Lung (tissue), 12 donors: ENCODE results near the gene RPP14. TPM values are rescaled to one million over a fixed set of nuclear protein-coding genes. Genes with fewer than 3 reads are reported as not detected.

Experiments
- ATAC-seq: fragments of 200-7000 bp; cut with Tn5 transposase; one replicate; pipeline ENCODE4 v1.9.1; 2020; ENCODE audit warnings: moderate number of reproducible peaks; ENCODE audit not compliant: insufficient read depth, low FRiP score
- DNase-seq, 3 donors: peaks; one replicate each; pipeline ENCODE4 v3.0.0-alpha.2; 2013 to 2017
- H3K27ac ChIP-seq, 2 donors: one replicate each; pipeline ENCODE4 v1.5.1; 2013; ENCODE audit warnings: mild to moderate bottlenecking in 2 of 2, moderate library complexity in 2 of 2, control low read depth in 1 of 2, inconsistent platforms in 1 of 2, low read depth in 1 of 2, low read length in 1 of 2
- H3K27me3 ChIP-seq, 3 donors: one replicate each; pipeline ENCODE4 v1.5.1; 2013; ENCODE audit warnings: low read length in 2 of 3; ENCODE audit not compliant: control insufficient read depth in 3 of 3, insufficient read depth in 3 of 3
- H3K36me3 ChIP-seq, 4 donors: one replicate each; pipeline ENCODE4 v1.5.1; 2013; ENCODE audit warnings: low read length in 4 of 4, mild to moderate bottlenecking in 1 of 4, moderate library complexity in 1 of 4; ENCODE audit not compliant: control insufficient read depth in 4 of 4, insufficient read depth in 4 of 4
- H3K4me1 ChIP-seq, 5 donors: one replicate each; pipeline ENCODE4 v1.5.1; 2013; ENCODE audit warnings: low read length in 5 of 5, mild to moderate bottlenecking in 2 of 5, moderate library complexity in 1 of 5; ENCODE audit not compliant: control insufficient read depth in 5 of 5, insufficient read depth in 5 of 5
- H3K4me3 ChIP-seq: one replicate; pipeline ENCODE4 v1.5.1; 2013; ENCODE audit warnings: mild to moderate bottlenecking, control low read depth, moderate library complexity
- H3K9ac ChIP-seq, 2 donors: one replicate each; pipeline ENCODE4 v1.5.1; 2013; ENCODE audit warnings: low read length in 2 of 2, control low read depth in 1 of 2; ENCODE audit not compliant: insufficient read depth in 1 of 2
- H3K9me3 ChIP-seq, 4 donors: one replicate each; pipeline ENCODE4 v1.5.1; 2013; ENCODE audit warnings: low read length in 3 of 4, mild to moderate bottlenecking in 1 of 4, moderate library complexity in 1 of 4; ENCODE audit not compliant: control insufficient read depth in 4 of 4, insufficient read depth in 3 of 4
- WGBS, 2 donors: extraction: QIAGEN DNeasy Blood & Tissue Kit; methylation state at CpG; one replicate each; pipeline ENCODE4 v1.1.7; 2013; 5-methylcytosine and 5-hydroxymethylcytosine counted together
- polyA plus RNA-seq, 2 donors: library from polyadenylated mRNA; stranded (reverse); fragments of 200-250 nt; gene quantifications; one replicate each; pipeline ENCODE4 v1.2.1, GENCODE V29; 2013
- total RNA-seq, 2 donors: library from RNA; depleted of rRNA in 1 of 2; stranded (reverse); fragments of >200 nt in 1 of 2; gene quantifications; one replicate each; pipeline ENCODE4 v1.2.1, GENCODE V29; 2014 to 2021
- TF ChIP-seq, protein P1 (sequence below): IDR thresholded peaks from 2 replicates; pipeline ENCODE4 v1.5.1; 2012; ENCODE audit warnings: mild to moderate bottlenecking; ENCODE audit errors: control extremely low read depth, extremely low read depth
- donor health status: control.
- donor health status: control.
- donor health status: Bipolar disorder and iron deficiency.
- donor health status: healthy.
- donor health status: DM: yes; HTN: yes; CAD: no.

Gene RPP14
- total and polyA plus RNA-seq, 4 donors, result 6.8 to 14.2 (median 10.8) TPM

DNA sequence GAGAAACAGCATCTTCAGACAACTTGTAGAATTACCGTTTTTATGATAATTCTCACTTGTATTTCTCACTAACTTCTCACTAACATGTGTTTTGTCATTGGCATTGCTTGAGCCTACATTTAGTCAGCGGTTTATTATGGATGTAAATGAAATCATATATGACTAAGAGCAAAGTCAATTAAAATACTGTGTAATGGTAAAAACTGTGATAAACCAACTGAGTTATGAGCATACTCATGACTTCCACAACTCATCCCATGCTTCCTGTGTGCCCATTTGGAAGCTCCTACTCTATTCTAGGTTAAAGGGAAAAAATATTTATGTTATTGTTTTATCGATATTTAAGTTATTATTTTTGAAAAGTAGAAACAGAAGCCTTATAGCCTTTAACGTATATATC is 39.4 kb downstream of the RPP14 start:
- WGBS, 2 donors, result 95% methylated on average over 4 of the region's 4 CpGs
- Histone ChIP-seq H3K9me3 (no peaks in the 10 kb centered on the region), H3K36me3 (peaks cover 0 to 1% (median 0%) of the 10 kb centered on the region in 4 donors), H3K27me3 (no peaks in the 10 kb centered on the region), H3K27ac (no peak overlapping the region), H3K9ac (no peak overlapping the region), H3K4me1 (peaks cover 0 to 4% (median 2%) of the 10 kb centered on the region in 5 donors), H3K4me3 (no peak overlapping the region)
- DNase-seq (no peak), ATAC-seq (no peak)
- TF ChIP-seq, protein P1, sequence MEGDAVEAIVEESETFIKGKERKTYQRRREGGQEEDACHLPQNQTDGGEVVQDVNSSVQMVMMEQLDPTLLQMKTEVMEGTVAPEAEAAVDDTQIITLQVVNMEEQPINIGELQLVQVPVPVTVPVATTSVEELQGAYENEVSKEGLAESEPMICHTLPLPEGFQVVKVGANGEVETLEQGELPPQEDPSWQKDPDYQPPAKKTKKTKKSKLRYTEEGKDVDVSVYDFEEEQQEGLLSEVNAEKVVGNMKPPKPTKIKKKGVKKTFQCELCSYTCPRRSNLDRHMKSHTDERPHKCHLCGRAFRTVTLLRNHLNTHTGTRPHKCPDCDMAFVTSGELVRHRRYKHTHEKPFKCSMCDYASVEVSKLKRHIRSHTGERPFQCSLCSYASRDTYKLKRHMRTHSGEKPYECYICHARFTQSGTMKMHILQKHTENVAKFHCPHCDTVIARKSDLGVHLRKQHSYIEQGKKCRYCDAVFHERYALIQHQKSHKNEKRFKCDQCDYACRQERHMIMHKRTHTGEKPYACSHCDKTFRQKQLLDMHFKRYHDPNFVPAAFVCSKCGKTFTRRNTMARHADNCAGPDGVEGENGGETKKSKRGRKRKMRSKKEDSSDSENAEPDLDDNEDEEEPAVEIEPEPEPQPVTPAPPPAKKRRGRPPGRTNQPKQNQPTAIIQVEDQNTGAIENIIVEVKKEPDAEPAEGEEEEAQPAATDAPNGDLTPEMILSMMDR, result no peak

- no peak for DNase-seq
- Histone ChIP-seq H3K9ac (no peak overlapping the region), H3K27me3 (no peaks in the 10 kb centered on the region), H3K4me1 (peaks cover 0 to 9% (median 2%) of the 10 kb centered on the region in 5 donors), H3K4me3 (no peak overlapping the region), H3K9me3 (no peaks in the 10 kb centered on the region), H3K27ac (no peak overlapping the region), H3K36me3 (no peaks in the 10 kb centered on the region)
- 68 to 97% methylated on average over 2 of the region's 2 CpGs for WGBS, 2 donors
- TF ChIP-seq, protein P1, result no peak
- no peak for ATAC-seq
Measured at GRCh38 chr3:58346368-58346767, 40.3 kb downstream of the RPP14 start.

DNA sequence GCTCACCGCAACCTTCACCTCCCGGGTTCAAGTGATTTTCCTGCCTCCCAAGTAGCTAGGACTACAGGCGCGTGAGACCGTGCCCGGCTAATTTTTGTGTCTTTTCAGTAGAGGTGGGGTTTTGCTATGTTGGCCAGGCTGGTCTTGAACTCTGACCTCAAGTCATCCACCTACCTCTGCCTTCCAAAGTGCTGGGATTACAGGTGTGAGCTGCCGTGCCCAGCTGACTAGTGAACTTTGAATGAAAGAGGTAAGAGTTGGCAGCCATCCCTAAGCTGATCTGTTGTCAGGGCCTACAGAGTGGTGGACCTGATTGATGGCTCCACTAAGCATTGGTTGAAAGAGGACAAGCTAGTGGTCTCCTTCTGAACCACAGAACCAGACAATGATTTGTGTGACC is 41.9 kb downstream of the RPP14 start:
- H3K9me3 ChIP-seq, result no peaks in the 10 kb centered on the region
- no peak overlapping the region for H3K4me3 ChIP-seq
- no peaks in the 10 kb centered on the region for H3K36me3 ChIP-seq
- no peaks in the 10 kb centered on the region for H3K27me3 ChIP-seq
- H3K4me1 ChIP-seq, result peaks cover 0 to 9% (median 4%) of the 10 kb centered on the region in 5 donors
- ATAC-seq, result no peak
- DNase-seq, result no peak
- H3K9ac ChIP-seq, result no peak overlapping the region
- TF ChIP-seq, protein P1, result no peak
- 95 to 98% methylated on average over 7 of the region's 7 CpGs for WGBS, 2 donors
- no peak overlapping the region for H3K27ac ChIP-seq
